ENCODE measurements around the gene HSD17B7. TPM values are rescaled to one million over a fixed set of nuclear protein-coding genes. Genes with fewer than 3 reads are reported as not detected.

HSD17B7 gene
- total and polyA plus RNA-seq, 9 of the 15 experiments (the other 6 are each of a cell fraction or from before 2014, with no cell fraction given) = 12.7 to 48.7 (median 21.3) TPM

- CTCF ChIA-PET (ENCODE audit: low intra/inter-chr PET ratio) = no interaction called here
- peaks cover 0 to 8% of the 10 kb centered on the region in 2 experiments; a peak in 2 of 5 replicates for H3K4me1 ChIP-seq (replicated peaks in 1 of 2; ENCODE audit: control insufficient read depth in 2 of 2, insufficient read depth in 2 of 2, low read length in 2 of 2)
- intact Hi-C loops (cut with micrococcal nuclease) = no loop called here
- H3K4me2 ChIP-seq (ENCODE audit: insufficient read depth, low read length) = no peak overlapping the region
- FAIRE-seq (no peak), DNase-seq (ENCODE audit: extremely low read depth in 1 of 4, low spot score in 3 of 4) (no peak), ATAC-seq (no peak; the same call in 1 of the 3 replicates)
- no peak overlapping the region for H3K4me3 ChIP-seq
- no peak overlapping the region for H3K9ac ChIP-seq (ENCODE audit: insufficient read depth in 1 of 2, low read depth in 2 of 2, low read length in 2 of 2)
- H4K20me1 ChIP-seq (replicated peaks; ENCODE audit: control insufficient read depth, insufficient read depth, low read length) = no peaks in the 10 kb centered on the region
- no TSS peak for BruUV-seq (replicated peaks)
- H3K9me3 ChIP-seq (replicated peaks; ENCODE audit: control insufficient read depth, insufficient read depth, low read depth, low read length) = no peaks in the 10 kb centered on the region
- POLR2A ChIA-PET = interaction anchor here (1.4 kb wide), 1 partner anchor 10 kb away, joined by 5 read pairs; no protein-coding TSS in a partner anchor
- TF ChIP-seq FOXJ3 (CRISPR knock-in tag; IDR thresholded peaks at IDR 0.05) = no peak
- TF ChIP-seq ZC3H4 (CRISPR knock-in tag; IDR thresholded peaks at IDR 0.05; ENCODE audit: borderline replicate concordance) = no peak
- H3K27ac ChIP-seq (ENCODE audit: extremely low read depth, low read depth, low read length) = no peak overlapping the region
- H3K9me1 ChIP-seq (ENCODE audit: control insufficient read depth, insufficient read depth, low read length) = no peaks in the 10 kb centered on the region
- in situ Hi-C loops (cut with MboI) = no loop called here
- 0% methylated on average over 2 of the region's 2 CpGs for WGBS (ENCODE audit: insufficient coverage, low coverage, missing lambda C conversion rate)
- H3K79me2 ChIP-seq (ENCODE audit: control insufficient read depth, insufficient read depth, low read length) = no peaks in the 10 kb centered on the region
- no peaks in the 10 kb centered on the region for H3K36me3 ChIP-seq (ENCODE audit: control insufficient read depth, insufficient read depth, low read length)
- H3K27me3 ChIP-seq (ENCODE audit: control insufficient read depth in 2 of 2, insufficient read depth in 2 of 2, low read length in 2 of 2) = peaks cover 17 to 21% of the 10 kb centered on the region in 2 experiments
- H2AFZ ChIP-seq (ENCODE audit: low read depth, low read length) = no peak overlapping the region
These were observed 33.4 kb downstream of the HSD17B7 start for GRCh38 chr1:162823771-162824525.

GRCh38 chr1:162829268-162829667, 38.8 kb downstream of the HSD17B7 start:
- ChIA-PET POLR2A (no interaction called here), CTCF (ENCODE audit: low intra/inter-chr PET ratio) (no interaction called here)
- no peak for ATAC-seq
- in situ Hi-C loops (cut with MboI) = no loop called here
- 0% methylated on average over 1 of the region's 1 CpG for WGBS (ENCODE audit: insufficient coverage, low coverage, missing lambda C conversion rate)
- H3K4me1 ChIP-seq (replicated peaks in 1 of 2; ENCODE audit: control insufficient read depth in 2 of 2, insufficient read depth in 2 of 2, low read length in 2 of 2) = peaks cover 0 to 5% of the 10 kb centered on the region in 2 experiments; a peak in 2 of 5 replicates
- no peak for DNase-seq (ENCODE audit: extremely low read depth in 1 of 4, low spot score in 3 of 4)
- no peak overlapping the region for H3K4me3 ChIP-seq
- H3K9me3 ChIP-seq (replicated peaks; ENCODE audit: control insufficient read depth, insufficient read depth, low read depth, low read length) = no peaks in the 10 kb centered on the region
- H3K79me2 ChIP-seq (ENCODE audit: control insufficient read depth, insufficient read depth, low read length) = no peaks in the 10 kb centered on the region
- no peak overlapping the region for H2AFZ ChIP-seq (ENCODE audit: low read depth, low read length)
- no TSS peak for BruUV-seq (replicated peaks)
- H3K36me3 ChIP-seq (ENCODE audit: control insufficient read depth, insufficient read depth, low read length) = no peaks in the 10 kb centered on the region
- no peaks in the 10 kb centered on the region for H4K20me1 ChIP-seq (replicated peaks; ENCODE audit: control insufficient read depth, insufficient read depth, low read length)
- H3K27ac ChIP-seq (ENCODE audit: extremely low read depth, low read depth, low read length) = no peak overlapping the region
- no peak overlapping the region for H3K9ac ChIP-seq (ENCODE audit: insufficient read depth in 1 of 2, low read depth in 2 of 2, low read length in 2 of 2)
- intact Hi-C loops (cut with micrococcal nuclease) = no loop called here
- H3K27me3 ChIP-seq (ENCODE audit: control insufficient read depth in 2 of 2, insufficient read depth in 2 of 2, low read length in 2 of 2) = peaks cover 6 to 10% of the 10 kb centered on the region in 2 experiments; a peak in 4 of 5 replicates
- no peak overlapping the region for H3K4me2 ChIP-seq (ENCODE audit: insufficient read depth, low read length)
- no peaks in the 10 kb centered on the region for H3K9me1 ChIP-seq (ENCODE audit: control insufficient read depth, insufficient read depth, low read length)
- FAIRE-seq = no peak
- TF ChIP-seq ZNF24 (IDR thresholded peaks at IDR 0.05) = no peak
- TF ChIP-seq ETS1 (conservative IDR thresholded peaks at IDR 0.05; ENCODE audit: control insufficient read depth, low read depth, low read length) = no peak
- TF ChIP-seq TAF1 (IDR thresholded peaks at IDR 0.05; ENCODE audit: control insufficient read depth, extremely low read depth, insufficient read depth, low read length, severe bottlenecking) = no peak
- TF ChIP-seq KLF13 (tag; IDR thresholded peaks at IDR 0.05; ENCODE audit: borderline replicate concordance, low read depth) = no peak
- no peak for TF ChIP-seq SOX6 (IDR thresholded peaks at IDR 0.05)
- TF ChIP-seq ELK3 (CRISPR knock-in tag; IDR thresholded peaks at IDR 0.05) = no peak
- no peak for TF ChIP-seq SRSF1 (IDR thresholded peaks at IDR 0.05; ENCODE audit: low read depth, low read length)
- TF ChIP-seq MTA2 (IDR thresholded peaks at IDR 0.05; ENCODE audit: low read depth) = peak; percentile 30; the same call in 1 of the 2 replicates
- TF ChIP-seq PCBP1 (IDR thresholded peaks at IDR 0.05; ENCODE audit: low read depth, low read length, poor library complexity, severe bottlenecking) = no peak
- TF ChIP-seq ARNT (IDR thresholded peaks at IDR 0.05) = no peak

Data from K562 (cell line).